C4-2B (cell line): Measurements from ENCODE around the gene PRR13.

Experiments used
- ZFX ChIP-seq: fragments of 450-650 bp; IDR thresholded peaks from 2 replicates; pipeline ENCODE4 v1.6.1; 2017
- TF ChIP-seq, protein P1 (sequence below): fragments of 450-650 bp; conservative IDR thresholded peaks from 2 replicates; pipeline ENCODE4 v1.5.1; 2017; ENCODE audit warnings: mild to moderate bottlenecking

DNA sequence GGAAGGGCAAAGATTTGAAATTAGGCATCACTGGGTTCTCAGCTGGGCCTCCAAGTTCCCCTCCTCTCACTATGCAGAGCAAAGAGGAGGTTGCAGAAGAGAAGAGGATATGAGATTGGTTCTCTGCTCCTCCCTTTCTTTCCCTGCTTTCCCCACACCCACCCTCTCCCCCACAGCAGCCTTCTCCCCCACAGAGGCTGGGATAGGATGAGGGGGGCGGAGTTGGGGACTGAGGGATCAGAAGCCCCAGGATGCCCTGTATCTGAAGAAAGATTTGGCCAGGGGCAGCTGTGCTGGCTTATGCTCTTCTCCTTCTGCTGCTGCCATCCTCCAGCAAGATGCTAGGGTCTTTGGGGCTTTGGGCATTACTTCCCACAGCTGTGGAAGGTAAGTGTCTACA lies 17.9 kb upstream of the PRR13 start, which contains the start of gene AMHR2:
- TF ChIP-seq, protein P1, sequence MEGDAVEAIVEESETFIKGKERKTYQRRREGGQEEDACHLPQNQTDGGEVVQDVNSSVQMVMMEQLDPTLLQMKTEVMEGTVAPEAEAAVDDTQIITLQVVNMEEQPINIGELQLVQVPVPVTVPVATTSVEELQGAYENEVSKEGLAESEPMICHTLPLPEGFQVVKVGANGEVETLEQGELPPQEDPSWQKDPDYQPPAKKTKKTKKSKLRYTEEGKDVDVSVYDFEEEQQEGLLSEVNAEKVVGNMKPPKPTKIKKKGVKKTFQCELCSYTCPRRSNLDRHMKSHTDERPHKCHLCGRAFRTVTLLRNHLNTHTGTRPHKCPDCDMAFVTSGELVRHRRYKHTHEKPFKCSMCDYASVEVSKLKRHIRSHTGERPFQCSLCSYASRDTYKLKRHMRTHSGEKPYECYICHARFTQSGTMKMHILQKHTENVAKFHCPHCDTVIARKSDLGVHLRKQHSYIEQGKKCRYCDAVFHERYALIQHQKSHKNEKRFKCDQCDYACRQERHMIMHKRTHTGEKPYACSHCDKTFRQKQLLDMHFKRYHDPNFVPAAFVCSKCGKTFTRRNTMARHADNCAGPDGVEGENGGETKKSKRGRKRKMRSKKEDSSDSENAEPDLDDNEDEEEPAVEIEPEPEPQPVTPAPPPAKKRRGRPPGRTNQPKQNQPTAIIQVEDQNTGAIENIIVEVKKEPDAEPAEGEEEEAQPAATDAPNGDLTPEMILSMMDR, result no peak
- TF ChIP-seq ZFX, result no peak
